Measurements from ENCODE around the gene NCF4.

The NCF4 gene

DNA sequence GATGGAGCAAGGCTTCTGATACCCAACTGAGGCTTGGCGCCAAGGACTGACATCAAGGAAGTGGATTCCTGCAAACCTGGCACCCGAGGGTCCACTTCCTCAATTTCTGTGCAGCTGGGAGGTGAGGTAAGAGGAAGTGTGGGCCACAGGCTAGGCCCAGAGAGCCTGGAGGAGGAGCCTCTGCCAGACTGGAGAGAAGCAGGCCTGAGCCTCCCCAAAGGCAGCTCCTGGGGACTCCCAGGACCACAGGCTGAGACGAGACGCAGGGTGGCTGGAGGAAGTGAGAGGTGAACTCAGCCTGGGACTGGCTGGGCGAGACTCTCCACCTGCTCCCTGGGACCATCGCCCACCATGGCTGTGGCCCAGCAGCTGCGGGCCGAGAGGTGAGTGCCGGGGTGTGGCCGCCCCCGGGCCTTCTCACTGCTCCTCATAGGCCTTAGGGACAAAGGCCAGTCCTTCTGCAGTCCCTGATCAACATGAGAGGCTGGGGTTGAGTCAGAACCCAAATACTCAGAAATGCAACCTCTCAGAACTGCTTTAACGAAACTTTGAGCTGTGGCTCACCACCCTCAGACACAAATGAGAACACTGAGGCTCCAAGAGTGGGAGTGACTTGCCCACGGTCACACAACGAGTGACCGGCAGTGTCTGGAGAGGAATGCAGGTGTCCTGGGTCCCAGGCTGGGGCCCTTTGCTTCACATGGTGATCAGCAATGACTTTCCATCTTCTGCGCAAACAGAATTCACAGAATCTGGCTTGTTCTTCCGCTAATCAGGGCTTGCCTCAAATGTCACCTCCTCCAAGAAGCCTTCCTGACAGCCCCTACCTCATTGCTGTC, at the start of gene NCF4:
NCF4 (plus strand) TSS at position 186 of the 839 bp plus-strand sequence; CDS start at position 352, 166 bp downstream.
- DNase-seq: no peak

DNA sequence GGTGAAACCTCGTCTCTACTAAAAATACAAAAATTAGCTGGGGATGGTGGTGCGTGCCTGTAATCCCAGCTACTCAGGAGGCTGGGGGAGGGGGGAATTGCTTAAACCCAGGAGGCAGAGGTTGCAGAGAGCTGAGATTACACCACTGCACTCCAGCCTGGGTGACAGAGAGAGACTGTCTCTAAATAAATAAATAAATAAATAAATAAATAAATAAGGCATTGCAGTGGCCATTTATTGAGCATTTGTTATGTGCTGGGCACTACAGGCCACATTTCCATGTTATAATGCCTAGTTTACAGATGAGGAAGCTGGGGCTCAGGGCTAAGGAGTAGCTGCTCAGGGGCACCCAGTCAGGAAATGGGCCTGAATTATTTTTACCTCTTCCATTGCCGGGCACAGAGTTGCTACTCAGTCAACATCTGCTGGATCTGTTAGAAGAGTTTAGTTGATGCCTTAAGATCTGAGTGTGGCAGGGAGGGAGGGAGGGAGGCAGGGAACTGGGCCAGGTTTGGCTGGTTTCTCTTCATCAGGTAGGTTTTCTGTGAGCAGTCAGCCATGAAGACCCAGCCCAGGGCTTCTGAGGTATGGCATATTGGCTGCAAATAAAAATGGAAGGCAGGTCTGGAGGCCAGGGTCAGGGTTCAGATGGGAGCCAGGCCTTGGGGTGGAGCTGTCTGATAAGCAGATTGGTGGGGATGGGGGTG, 49.6 kb upstream of the NCF4 start:
- no peak for DNase-seq

DNA sequence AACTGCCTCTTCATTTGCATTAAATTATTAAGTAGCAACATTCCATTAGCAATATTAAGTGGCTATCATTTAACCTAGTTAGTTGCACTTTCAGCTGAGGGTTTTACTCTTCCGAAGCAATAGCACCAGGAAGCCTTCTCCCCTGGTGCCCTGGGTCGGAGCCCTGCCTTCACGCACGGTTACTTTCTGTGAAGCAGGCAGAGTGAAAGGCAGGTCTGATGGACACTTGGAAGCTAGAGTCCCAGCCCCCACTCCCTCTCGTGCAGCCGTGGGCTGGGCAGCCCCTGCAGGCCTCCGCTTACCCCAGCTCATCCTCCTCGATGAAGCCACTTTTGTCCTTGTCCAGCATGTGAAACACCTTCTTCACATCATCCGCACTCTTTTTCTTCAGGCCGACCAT, 46.0 kb upstream of the NCF4 start:
- no peak for DNase-seq

DNA sequence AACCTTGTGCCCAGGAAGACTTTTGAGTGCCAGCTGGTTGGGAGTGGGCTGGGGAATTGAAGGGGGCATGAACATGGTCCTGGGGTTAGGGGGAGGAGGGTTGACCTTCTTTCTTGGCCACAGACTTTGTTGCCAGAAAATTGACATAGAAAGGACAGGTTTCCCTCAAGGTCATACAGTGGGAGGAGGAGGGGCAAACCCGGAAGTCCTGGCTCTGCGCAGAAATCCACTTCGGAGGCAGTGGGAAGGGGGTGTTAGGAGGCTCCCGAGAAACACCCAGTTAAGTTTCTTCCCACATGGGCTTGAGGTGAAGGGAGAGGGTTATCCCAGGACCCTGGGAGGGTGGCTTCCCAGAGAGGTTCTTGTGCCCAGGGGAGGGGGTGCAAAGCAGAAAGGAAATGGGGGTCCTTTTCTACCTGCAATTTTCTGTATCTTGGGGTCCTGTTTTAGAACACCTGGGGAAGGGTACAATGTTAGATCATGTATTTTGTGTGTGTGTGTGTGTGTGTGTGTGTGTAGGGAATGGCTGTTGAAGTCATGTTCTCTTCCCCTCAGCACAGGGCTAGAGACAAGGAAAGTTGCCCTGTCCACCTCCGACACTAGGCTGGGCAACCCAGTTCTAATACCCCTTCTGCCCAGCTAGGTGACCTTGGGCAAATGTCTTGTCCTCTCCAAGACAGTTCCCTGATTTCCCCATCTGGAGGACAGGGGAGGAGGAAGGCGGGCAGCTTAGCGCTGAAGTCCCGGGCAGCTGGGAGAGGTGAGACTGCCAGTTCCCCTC, 45.1 kb upstream of the NCF4 start:
- no peak for DNase-seq

DNA sequence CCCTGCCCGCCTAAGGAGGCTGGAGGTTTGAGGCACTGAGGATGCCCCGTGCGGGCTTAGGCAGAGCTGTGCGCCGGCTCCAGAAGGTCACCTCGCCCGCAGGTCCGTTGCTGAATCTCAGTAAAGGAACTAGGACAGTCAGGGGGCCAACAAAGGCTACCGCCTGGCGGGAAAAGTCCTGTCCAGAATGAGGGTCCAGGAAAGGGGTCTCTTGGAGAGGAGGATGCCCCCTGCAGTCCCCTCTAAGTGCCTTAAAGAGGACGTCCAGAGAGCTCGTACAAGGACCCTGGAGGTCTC, 44.5 kb upstream of the NCF4 start:
- DNase-seq: no peak

DNA sequence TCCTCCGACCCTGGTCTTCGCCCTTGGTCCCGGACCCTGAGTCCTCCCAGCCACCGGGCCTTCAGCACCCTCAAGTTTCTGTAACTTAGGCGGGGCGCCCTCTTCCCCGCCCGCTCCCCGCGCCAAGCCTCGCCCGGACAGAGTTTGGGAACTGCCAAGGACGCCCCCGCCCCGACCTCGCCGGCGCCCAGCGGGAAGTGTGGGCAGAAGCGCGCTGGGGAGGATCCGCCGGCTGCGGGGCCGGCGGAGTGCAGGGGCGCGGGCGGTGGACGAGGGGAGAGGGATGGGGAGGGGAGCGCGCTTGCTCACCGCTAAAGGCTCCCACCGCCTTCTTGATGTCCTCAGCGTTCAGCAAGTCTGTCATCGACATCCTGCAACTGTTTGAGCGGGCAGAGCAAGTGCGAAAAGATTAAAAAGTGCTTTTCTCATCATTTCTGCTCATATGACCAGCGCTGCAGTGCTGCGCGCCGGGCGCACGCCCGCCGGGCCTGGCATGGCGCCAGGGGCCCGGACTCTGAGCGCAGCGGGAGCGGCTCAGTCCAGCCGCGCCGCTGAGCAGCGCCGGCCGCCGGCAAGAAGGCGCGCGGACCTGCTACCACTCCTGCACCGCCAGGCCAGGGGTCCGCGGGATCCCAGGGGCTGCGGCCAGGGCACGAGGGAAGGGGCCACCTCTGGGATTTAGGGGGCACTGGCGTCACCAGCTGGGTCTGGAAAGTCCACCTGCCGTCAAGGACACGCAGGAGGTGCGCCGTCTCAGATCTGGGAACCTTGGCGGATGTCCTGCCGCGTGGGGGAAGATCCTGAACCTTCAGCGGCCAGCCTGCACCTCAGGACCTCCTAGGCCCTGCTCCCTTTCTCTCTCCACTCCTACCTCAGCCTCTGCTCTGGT, 43.9 kb upstream of the NCF4 start, which contains the start of gene PVALB:
PVALB (minus strand) TSS at position 400 of the 889 bp plus-strand sequence; CDS start at position 370, 30 bp downstream.
- no peak for DNase-seq

DNA sequence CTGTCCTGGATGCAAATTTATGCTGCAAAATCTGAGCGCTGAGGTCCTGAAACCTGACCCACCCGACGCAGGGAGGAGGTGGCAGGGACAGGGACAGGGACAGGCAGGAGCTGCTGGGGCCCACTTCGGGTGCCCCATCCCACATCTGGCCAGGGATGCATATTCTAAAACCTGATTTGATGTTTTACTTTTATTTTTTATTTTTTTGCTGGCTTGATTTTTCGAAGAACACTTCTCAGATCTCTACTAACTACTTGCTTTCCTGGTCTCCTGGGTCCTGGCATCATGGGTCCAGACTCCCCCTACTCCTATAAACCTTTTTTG, 43.3 kb upstream of the NCF4 start:
- no peak for DNase-seq

DNA sequence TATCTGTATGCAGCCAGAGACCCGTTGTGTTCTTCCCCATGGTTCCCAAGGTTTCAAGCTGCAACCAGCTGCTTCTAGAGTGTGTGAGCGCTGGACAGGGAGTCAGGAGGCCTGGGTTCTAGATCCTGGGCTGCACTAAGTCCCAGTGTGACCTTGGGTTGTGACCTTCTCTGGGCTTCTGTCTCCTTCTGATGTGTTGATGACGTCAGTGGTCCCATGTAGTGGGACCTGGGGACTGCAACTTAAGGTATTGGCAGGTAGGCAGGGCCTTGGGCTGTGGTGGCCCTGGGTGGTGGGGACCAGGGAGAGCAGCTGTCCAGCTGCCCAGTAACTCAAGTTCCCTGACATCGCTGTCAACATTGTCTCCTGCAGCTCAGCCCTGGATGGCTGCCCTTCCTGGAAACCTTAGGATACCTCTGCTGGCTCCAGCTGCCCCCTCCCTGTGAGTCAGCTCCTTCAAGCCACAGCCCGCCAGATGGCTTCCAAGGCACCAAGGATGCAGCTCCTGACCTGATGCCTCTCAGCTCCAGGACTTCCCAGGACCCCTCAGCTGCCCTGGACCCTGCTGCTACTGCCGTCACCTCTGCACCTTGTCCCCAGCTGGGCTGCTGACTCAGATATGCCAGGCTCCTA, 42.7 kb upstream of the NCF4 start:
- DNase-seq: no peak

DNA sequence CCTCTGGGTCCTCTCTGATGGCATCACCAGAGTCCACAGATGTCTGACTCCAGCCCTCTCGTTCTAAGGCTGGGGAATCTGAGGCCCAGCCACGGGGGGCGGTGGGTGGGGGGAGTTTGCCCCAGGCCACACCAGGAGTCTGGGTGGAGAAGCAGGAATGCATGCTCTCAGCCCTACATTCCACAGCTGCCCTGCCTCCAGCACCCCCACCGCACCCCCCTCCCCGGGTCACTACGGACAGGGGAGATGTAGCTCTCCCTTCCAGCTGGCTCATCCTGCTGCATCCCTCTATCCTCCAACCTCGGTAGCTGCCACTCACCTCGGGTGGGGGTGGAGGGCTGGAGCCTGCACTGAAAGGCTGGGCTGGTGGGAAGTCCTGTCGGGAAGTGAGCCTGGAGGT, 41.7 kb upstream of the NCF4 start:
- no peak for DNase-seq

DNA sequence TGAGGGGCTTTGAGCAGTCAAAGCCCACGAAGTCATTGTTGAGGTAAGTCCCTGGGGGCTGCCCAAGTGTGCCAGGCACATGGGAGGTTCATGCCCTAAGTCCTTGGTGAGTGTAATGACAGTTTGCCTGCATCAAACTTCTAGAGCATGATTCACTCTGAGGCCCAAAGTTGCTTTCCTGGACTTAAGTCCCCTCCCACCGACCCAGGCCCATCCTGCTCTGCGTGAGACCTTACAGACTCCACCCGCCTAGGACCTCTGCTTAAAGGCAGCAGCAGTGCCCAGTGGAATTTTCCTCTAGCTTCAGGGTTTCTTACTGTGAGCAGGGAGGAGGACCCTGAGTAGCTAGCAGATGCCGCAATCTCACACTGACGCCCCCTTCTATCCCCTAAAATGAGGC, 38.2 kb upstream of the NCF4 start:
- no peak for DNase-seq

DNA sequence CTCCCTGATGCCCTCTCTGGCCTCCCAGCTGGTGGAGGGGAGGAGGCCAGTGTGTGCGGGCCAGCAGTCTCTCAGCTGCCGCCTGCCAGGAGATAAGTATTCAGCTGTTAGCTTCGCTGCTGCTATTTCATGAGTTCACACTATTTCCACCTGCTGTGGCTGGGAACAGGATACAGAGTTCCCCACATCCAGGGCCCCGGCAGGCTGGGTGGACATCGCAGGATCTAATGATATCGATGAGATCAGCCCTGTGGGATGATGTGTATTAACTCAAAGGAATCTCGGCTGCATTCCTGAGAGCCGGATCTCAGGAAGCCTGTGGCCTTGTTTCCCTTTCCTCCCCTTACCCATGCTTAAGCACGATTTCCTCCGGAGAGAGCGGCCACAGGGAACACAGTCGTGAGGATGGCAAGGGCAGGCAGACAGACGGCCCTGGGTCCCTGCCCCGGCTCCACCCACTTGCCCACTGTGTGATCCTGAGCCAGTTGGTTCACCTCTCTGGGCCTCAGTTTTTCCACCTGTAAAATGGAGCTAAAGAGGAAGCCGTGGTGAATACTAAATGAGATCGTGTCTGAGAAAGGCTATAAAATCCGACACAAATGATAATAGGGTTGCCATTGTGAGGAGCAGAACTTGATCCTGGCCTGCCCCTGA, 37.5 kb upstream of the NCF4 start:
- DNase-seq: no peak

DNA sequence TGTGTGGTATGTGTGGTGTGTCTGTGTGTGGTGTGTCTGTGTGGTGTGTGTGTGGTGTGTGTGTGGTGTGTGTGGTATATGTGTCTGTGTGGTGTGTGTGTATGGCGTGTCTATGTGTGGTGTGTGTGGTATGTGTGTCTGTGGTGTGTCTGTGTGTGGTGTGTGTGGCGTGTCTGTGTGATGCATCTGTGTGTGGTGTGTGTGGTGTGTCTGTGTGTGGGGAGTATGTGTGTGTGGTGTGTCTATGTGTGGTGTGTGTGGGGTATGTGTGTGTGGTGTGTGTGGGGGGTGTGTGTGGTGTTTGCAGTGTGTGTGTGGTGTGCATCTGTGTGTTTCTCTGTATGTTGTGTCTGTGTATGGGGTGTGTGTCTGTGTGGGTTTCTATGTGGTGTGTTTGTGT, 36.2 kb upstream of the NCF4 start:
- no peak for DNase-seq

DNA sequence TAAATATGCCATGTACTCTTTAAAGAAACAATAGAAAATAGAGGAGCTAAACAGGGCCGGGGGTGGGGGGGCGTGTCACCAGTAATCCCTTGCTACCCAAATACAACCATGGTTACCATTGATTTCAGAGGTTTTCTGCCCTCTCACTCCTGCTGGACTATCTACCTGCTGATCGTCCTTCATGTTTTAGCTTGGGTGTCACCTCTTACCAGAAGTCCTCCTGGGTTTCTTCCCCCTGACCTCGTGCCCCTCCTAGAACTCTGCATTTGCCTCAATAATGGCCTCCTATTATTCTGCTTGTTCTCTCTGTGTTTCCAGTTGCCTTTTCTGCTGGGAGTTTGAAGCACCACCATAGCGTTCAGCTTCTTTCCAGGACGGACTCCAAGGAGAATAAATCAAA, 34.5 kb upstream of the NCF4 start:
- DNase-seq: no peak

DNA sequence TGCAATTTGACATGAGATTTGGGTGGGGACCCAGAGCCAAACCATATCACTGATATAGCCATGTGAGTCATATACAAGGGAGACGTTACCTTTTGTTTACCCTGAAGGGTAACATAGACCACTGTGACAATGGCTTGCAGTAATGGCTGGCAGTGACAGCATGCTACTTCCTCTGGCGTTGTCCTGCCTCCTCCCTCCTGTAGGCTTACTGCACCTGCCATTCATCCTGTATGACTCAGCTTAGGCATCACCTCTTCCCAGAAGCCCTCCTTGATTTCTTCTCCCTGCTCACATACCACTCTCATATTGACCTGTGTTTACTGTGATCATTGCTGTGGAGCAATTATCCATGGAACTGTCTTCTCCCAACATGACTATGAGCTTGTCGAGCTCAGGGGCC, 32.0 kb upstream of the NCF4 start:
- no peak for DNase-seq

DNA sequence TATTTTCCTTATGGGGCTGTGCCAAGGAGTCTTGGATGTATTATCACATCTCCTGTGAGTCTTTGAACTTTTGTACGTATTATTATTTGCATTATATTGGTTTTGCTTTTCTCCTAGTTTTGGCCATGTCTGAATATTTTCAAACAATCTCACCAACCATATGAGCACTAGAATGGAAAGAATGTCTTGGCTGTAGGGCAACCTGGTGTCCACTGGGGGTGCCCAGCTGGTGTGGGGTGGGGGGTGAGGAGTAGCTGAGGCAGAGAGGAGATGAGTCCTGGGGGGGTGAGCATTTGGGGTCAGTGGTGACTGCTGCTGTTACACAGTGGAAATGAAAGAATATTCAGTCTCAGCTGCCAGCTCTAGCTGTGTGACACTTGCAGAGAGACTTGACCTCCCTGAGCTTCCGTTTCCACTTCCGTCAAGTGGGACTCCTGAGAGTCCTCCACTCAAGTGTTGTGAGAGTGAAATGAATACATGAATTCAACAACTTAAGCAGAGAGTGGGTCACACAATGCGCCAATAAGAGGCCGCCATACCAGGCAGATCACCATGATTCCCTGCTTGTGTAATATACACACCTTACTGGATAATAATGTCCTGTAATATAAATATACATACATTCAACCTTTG, 31.3 kb upstream of the NCF4 start:
- no peak for DNase-seq

DNA sequence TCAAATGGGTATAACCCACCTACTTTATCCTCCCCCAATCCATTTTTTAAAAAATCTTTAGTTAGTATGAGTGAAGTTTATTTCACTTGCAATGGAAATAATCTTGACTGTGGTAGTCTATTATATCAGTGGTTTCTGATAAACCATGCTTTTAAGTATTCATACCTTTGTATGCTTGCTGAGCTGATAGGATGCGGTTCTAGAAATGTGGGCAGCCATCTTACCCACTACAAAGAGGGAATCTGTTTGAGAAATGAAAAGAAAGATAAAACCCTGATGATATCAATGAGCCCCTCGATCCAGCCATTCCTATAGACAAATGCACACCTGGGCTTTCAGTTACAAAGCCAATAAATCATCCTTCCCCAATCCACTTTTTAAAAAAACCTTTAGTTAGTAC, 30.2 kb upstream of the NCF4 start:
- DNase-seq: no peak

DNA sequence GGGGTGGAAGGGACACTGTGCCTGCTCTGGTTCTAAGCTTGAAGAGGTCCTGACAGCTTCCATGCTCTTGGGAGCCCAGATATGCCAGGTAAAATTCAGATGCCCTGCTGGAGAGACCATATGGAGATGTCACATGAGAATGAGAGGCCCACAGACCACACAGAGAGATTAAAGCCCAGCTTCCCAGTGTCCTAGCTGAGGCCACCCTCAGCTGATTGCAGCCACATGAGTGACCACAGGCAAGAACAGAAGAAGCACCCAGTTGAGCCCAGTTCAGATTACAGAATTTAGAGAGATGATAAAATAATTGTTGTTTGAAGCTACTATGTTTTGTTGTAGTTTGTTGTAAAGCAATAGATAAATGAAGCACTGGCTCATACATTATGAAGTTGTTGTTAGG, 29.6 kb upstream of the NCF4 start:
- DNase-seq: no peak

DNA sequence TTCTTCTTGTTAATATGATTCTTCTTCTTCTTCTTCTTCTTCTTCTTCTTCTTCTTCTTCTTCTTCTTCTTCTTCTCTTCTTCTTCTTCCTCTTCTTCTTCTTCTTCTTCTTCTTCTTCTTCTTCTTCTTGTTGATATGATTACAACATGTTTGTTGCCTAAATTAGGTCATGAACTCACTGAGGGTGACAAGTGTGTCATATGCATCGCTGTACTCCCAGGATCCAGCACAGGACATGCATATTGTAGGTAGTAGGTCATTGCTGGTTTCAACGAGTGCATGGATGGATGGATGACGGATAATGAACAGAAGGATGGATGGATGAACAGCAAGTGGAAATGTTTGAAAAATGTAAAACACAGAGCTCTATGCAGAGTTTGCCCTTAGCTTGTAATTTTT, 29.1 kb upstream of the NCF4 start:
- DNase-seq: no peak

DNA sequence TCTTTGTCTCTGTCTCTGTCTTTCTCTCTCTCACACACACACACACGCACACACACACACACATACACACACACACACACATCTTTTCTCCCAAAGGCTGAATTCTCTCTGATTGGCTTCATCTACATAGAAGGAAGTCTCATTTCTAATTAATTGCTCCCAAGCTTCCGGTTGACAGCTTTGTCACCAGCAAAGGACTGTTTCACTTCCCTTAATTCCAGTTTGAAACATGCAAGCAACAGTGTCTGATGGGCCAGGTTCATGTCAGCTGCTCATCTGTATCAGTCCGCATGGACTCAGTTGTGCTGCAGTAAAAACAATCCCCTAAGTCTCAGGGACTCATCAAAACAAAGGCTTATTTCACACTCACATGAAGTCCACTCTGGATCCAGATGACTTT, 27.7 kb upstream of the NCF4 start:
- DNase-seq: no peak

DNA sequence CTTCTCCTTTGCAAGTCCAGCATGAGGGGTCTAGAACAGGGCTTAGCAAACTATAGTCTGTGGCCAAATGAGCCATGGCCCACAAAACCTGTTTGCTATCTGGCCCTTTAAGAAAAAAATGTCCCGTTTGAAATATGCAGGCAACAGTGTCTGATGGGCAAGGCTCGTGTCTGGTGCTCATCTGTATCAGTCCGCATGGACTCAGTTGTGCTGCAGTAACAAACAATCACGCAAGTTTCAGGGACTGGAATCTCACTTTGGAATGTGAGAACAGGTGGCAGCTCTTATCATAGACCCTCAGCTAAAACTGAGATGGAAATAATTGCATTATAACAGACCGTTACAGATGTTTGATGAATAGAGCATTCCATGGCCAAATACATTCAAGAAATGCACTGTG, 24.9 kb upstream of the NCF4 start:
- no peak for DNase-seq

Measured in NCI-H1436 treated with DMSO at 0.1 percent for 48 hours (cell line).